ENCODE results near the gene CDK5R2. TPM values are rescaled to one million over a fixed set of nuclear protein-coding genes. Genes with fewer than 3 reads are reported as not detected.

CDK5R2 gene
- total RNA-seq, 2 donors from 2014 or later = 0.78 TPM; not detected in 1

- H3K4me1 ChIP-seq = peaks cover 69% of the 10 kb centered on the region
- 29 to 70% methylated on average over 3 to 8 of the region's 8 CpGs for WGBS, 2 donors
- no peak for ATAC-seq
- intact Hi-C loops (cut with DNase I) = no loop called here
- TF ChIP-seq POLR2A (IDR thresholded peaks at IDR 0.05) (peak in 2 of 3 donors; percentile 67 to 70), CTCF (IDR thresholded peaks at IDR 0.05) (no peak)
- no peaks in the 10 kb centered on the region for H3K9me3 ChIP-seq
- peak; percentile 73 to 80 (median 74) for DNase-seq
- peak overlapping the region; percentile 97 to 99 (median 98) for H3K27ac ChIP-seq
- no peaks in the 10 kb centered on the region for H3K36me3 ChIP-seq (replicated peaks in 1 of 2; ENCODE audit: insufficient read depth in 1 of 2, low read depth in 2 of 2)
- H3K27me3 ChIP-seq = no peaks in the 10 kb centered on the region
- peak overlapping the region in 1 of 2 donors; percentile 80 for H3K4me3 ChIP-seq
Measured at GRCh38 chr2:219000569-219000960, 41.1 kb downstream of the CDK5R2 start.

GRCh38 chr2:219001100-219001576 is 41.7 kb downstream of the CDK5R2 start:
- DNase-seq (peak in 3 of 4 donors; percentile 15 to 35 (median 32)), ATAC-seq (no peak)
- intact Hi-C loops (cut with DNase I) = no loop called here
- TF ChIP-seq CTCF (IDR thresholded peaks at IDR 0.05) = no peak
- no peak for TF ChIP-seq POLR2A (IDR thresholded peaks at IDR 0.05)
- H3K27me3 ChIP-seq = no peaks in the 10 kb centered on the region
- peak overlapping the region; percentile 97 to 99 (median 98) for H3K27ac ChIP-seq
- 8 to 30% methylated on average over 4 to 26 of the region's 26 CpGs for whole genome bisulfite sequencing, 2 donors
- peaks cover 63% of the 10 kb centered on the region for H3K4me1 ChIP-seq
- no peaks in the 10 kb centered on the region for H3K36me3 ChIP-seq (replicated peaks in 1 of 2; ENCODE audit: insufficient read depth in 1 of 2, low read depth in 2 of 2)
- H3K9me3 ChIP-seq = no peaks in the 10 kb centered on the region
- peak overlapping the region; percentile 39 to 80 for H3K4me3 ChIP-seq

- Histone ChIP-seq H3K27ac (peak overlapping the region; percentile 97 to 99 (median 98)), H3K36me3 (replicated peaks in 1 of 2; ENCODE audit: insufficient read depth in 1 of 2, low read depth in 2 of 2) (no peaks in the 10 kb centered on the region), H3K4me3 (peak overlapping the region; percentile 39 to 80), H3K4me1 (peaks cover 57% of the 10 kb centered on the region), H3K9me3 (no peaks in the 10 kb centered on the region), H3K27me3 (no peaks in the 10 kb centered on the region)
- TF ChIP-seq POLR2A (IDR thresholded peaks at IDR 0.05) (peak; percentile 99), CTCF (IDR thresholded peaks at IDR 0.05) (peak in 1 of 7 experiments; percentile 6)
- 0 to 1% methylated on average over 8 to 69 of the region's 70 CpGs for WGBS, 2 donors
- ATAC-seq (peak; percentile 85), DNase-seq (peak; percentile 99)
- intact Hi-C loops (cut with DNase I) = no loop called here
Measured at GRCh38 chr2:219001577-219002394, 42.3 kb downstream of the CDK5R2 start.

- Histone ChIP-seq H3K27me3 (no peaks in the 10 kb centered on the region), H3K27ac (peak overlapping the region; percentile 93 to 99 (median 98)), H3K9me3 (no peaks in the 10 kb centered on the region), H3K36me3 (replicated peaks in 1 of 2; ENCODE audit: insufficient read depth in 1 of 2, low read depth in 2 of 2) (no peaks in the 10 kb centered on the region), H3K4me1 (peaks cover 49% of the 10 kb centered on the region), H3K4me3 (peak overlapping the region in 1 of 2 donors; percentile 28)
- ATAC-seq (peak; percentile 57), DNase-seq (peak; percentile 89 to 94 (median 90))
- 1% methylated on average over 27 to 71 of the region's 72 CpGs for WGBS, 2 donors
- intact Hi-C loops (cut with DNase I) = no loop called here
- TF ChIP-seq POLR2A (IDR thresholded peaks at IDR 0.05) (peak; percentile 27 to 69 (median 44)), CTCF (IDR thresholded peaks at IDR 0.05) (peak; percentile 50 to 93 (median 78))
Measured at GRCh38 chr2:219002395-219003266, 43.2 kb downstream of the CDK5R2 start.
